Esophagus (tissue), 2 donors: Measurements from ENCODE around the gene IL1RAPL1. TPM values are rescaled to one million over a fixed set of nuclear protein-coding genes. Genes with fewer than 3 reads are reported as not detected.
"Not testable (repeated sequence)": the region's sequence is repeated elsewhere in the genome, so short reads cannot be mapped to it uniquely, and the experiment has no call there.

Experiments used
- H3K27ac ChIP-seq, 2 donors: one replicate each; pipeline ENCODE4 v1.5.1; 2013; ENCODE audit warnings: low read depth in 2 of 2, mild to moderate bottlenecking in 2 of 2, inconsistent platforms in 1 of 2, low read length in 1 of 2, moderate library complexity in 1 of 2
- H3K27me3 ChIP-seq, 2 donors: one replicate each; pipeline ENCODE4 v1.6.1; 2013; ENCODE audit warnings: low read length in 2 of 2, control low read depth in 1 of 2, mild to moderate bottlenecking in 1 of 2; ENCODE audit not compliant: insufficient read depth in 2 of 2, control insufficient read depth in 1 of 2
- H3K36me3 ChIP-seq, 2 donors: one replicate each; pipeline ENCODE4 v1.6.1; 2013; ENCODE audit warnings: low read length in 1 of 2; ENCODE audit not compliant: control insufficient read depth in 2 of 2, insufficient read depth in 2 of 2
- H3K4me1 ChIP-seq, 2 donors: one replicate each; pipeline ENCODE4 v1.6.1; 2013; ENCODE audit warnings: low read length in 1 of 2; ENCODE audit not compliant: control insufficient read depth in 2 of 2, insufficient read depth in 2 of 2
- H3K4me3 ChIP-seq, 2 donors: one replicate each; pipeline ENCODE4 v1.5.1; 2013; ENCODE audit warnings: low read length in 2 of 2, mild to moderate bottlenecking in 2 of 2, low read depth in 1 of 2, moderate library complexity in 1 of 2
- H3K9me3 ChIP-seq, 2 donors: one replicate each; pipeline ENCODE4 v1.6.1; 2013; ENCODE audit warnings: mild to moderate bottlenecking in 2 of 2, low read depth in 1 of 2, low read length in 1 of 2, moderate library complexity in 1 of 2; ENCODE audit not compliant: control insufficient read depth in 2 of 2, insufficient read depth in 1 of 2
- WGBS, 2 donors: extraction: QIAGEN DNeasy Blood & Tissue Kit; methylation state at CpG; one replicate each; pipeline ENCODE4 v1.1.7; 2013; 5-methylcytosine and 5-hydroxymethylcytosine counted together
- polyA plus RNA-seq, 2 donors: library from polyadenylated mRNA; stranded (reverse); fragments of 200-250 nt; gene quantifications; one replicate each; pipeline ENCODE4 v1.2.3, GENCODE V29; 2013
- donor health status: healthy with polysubstance abuse.
- donor health status: Bipolar disorder and iron deficiency.

Gene IL1RAPL1
- polyA plus RNA-seq, 2 donors: 0.02 to 0.04 TPM

- not testable (repeated sequence) for H3K9me3 ChIP-seq, H3K27me3 ChIP-seq, H3K36me3 ChIP-seq, H3K4me1 ChIP-seq, H3K4me3 ChIP-seq, H3K27ac ChIP-seq
- WGBS, 2 donors: 89 to 94% methylated on average over 5 of the region's 5 CpGs
Measured at GRCh38 chrX:28800671-28801070, 213.4 kb downstream of the IL1RAPL1 start.

DNA sequence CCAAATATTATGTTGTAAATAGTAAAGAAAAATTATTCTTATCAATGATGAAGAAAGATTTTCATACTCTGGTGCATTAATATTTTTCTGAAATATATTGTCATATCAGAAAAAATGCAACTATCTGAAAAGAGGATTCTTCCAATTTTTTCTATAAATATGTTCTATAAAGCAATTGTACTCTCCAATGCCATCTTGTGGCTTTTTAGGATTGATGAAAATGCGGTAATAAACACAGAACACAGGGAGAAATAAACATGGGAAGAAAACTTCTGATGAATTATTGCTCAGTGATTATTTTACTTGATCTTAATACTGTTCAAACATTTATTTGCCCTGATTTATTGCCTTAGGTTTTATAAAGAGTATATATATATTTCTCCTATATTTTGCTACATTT is 215.4 kb downstream of the IL1RAPL1 start:
- Histone ChIP-seq H3K27me3 (no peaks in the 10 kb centered on the region), H3K9me3 (no peaks in the 10 kb centered on the region), H3K4me3 (no peak overlapping the region), H3K4me1 (no peaks in the 10 kb centered on the region), H3K27ac (no peak overlapping the region), H3K36me3 (no peaks in the 10 kb centered on the region)
- WGBS, 2 donors: 58 to 72% methylated on average over 1 of the region's 1 CpG

DNA sequence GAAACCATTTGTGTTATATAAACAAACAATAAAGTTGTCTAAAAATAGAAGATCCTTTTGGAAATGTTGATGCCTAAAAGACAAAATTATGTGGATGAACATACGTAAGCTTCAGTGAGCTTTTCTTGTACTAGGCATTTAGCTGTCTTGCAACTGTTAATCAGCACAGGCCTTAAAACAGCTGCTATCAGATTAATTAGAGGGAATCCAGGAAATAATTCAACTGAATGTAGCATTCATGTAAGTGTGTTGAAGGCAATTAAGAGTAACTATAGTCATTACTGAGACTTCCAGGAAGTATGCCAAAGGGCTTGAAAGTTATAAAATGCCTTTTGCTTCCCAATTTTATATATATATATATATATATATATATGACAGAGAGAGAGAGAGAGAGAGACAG is 248.7 kb downstream of the IL1RAPL1 start:
- Histone ChIP-seq H3K36me3 (no peaks in the 10 kb centered on the region), H3K9me3 (no peaks in the 10 kb centered on the region), H3K27me3 (no peaks in the 10 kb centered on the region), H3K4me1 (no peaks in the 10 kb centered on the region), H3K27ac (no peak overlapping the region), H3K4me3 (no peak overlapping the region)
- WGBS, 2 donors: 61 to 65% methylated on average over 1 of the region's 1 CpG

DNA sequence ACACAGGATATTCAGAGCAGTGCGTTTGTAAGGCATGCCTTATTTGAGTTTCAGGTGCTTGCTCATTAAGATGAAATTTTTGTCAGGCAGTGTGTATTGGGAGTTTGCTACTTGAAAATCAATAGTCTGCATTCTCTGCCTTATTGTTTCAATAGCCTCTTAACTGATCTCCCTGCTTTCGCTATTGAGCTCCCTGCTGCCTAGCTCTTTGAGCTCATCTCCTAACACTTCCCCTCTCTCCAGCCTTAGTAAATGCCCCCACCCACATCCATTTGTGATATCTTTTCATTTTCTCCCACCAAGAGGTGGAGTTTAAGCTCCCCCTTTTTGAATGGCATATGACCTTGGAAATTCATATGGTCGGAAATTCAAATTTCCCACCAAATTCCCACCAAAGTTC is 256.6 kb downstream of the IL1RAPL1 start:
- 58 to 87% methylated on average over 3 of the region's 3 CpGs for WGBS, 2 donors
- no peaks in the 10 kb centered on the region for H3K27me3 ChIP-seq
- no peaks in the 10 kb centered on the region for H3K4me1 ChIP-seq
- no peak overlapping the region for H3K27ac ChIP-seq
- no peaks in the 10 kb centered on the region for H3K9me3 ChIP-seq
- H3K36me3 ChIP-seq: no peaks in the 10 kb centered on the region
- no peak overlapping the region for H3K4me3 ChIP-seq

DNA sequence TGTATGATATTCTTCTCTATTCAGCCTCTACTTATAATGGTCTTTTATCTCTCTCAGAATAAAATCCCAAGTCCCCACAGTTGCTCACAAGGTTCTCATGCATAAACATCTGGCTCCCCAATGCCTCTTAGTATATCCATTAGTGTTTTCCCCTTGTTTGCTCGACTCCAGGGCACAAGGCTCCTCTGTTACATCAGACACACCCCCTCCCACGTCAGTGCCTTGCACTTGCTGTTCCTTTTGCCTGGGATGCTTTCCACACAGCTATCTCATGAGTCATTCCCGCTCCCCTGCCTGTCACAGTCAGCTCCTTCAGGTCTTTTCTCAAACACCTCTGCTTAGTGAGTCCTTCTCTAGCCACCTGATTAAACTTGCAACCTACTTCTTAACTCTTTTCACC is 260.2 kb downstream of the IL1RAPL1 start:
- H3K27ac ChIP-seq: no peak overlapping the region
- no peaks in the 10 kb centered on the region for H3K36me3 ChIP-seq
- no peaks in the 10 kb centered on the region for H3K9me3 ChIP-seq
- H3K4me1 ChIP-seq: no peaks in the 10 kb centered on the region
- H3K27me3 ChIP-seq: no peaks in the 10 kb centered on the region
- no peak overlapping the region for H3K4me3 ChIP-seq
- whole genome bisulfite sequencing, 2 donors: 41 to 46% methylated on average over 3 of the region's 3 CpGs

GRCh38 chrX:28848707-28849106 is 261.5 kb downstream of the IL1RAPL1 start:
- no peaks in the 10 kb centered on the region for H3K27me3 ChIP-seq
- WGBS, 2 donors: 67 to 80% methylated on average over 3 of the region's 3 CpGs
- no peaks in the 10 kb centered on the region for H3K4me1 ChIP-seq
- H3K36me3 ChIP-seq: no peaks in the 10 kb centered on the region
- no peaks in the 10 kb centered on the region for H3K9me3 ChIP-seq
- H3K27ac ChIP-seq: no peak overlapping the region
- no peak overlapping the region for H3K4me3 ChIP-seq

DNA sequence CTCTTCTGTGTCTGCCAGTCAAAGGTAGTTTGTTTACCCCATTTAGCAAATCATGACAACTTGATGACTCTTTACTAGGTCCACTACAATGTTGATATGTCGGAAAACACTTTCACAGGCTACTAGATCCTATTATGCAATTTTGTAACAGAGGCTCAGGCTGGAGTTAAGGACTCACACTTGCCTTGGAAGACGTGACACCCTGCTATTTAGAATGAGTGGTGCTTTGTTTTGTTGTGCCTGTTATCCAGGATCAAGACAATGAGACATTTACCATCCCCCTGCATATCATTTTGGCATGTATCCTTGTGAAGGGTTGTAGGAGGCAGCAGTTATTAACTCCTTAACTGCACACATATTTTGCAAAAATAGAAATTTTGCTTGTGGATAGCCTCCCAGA is 263.7 kb downstream of the IL1RAPL1 start:
- H3K9me3 ChIP-seq: no peaks in the 10 kb centered on the region
- no peak overlapping the region for H3K27ac ChIP-seq
- H3K27me3 ChIP-seq: no peaks in the 10 kb centered on the region
- WGBS, 2 donors: 58 to 74% methylated on average over 2 of the region's 2 CpGs
- no peak overlapping the region for H3K4me3 ChIP-seq
- no peaks in the 10 kb centered on the region for H3K4me1 ChIP-seq
- H3K36me3 ChIP-seq: no peaks in the 10 kb centered on the region

DNA sequence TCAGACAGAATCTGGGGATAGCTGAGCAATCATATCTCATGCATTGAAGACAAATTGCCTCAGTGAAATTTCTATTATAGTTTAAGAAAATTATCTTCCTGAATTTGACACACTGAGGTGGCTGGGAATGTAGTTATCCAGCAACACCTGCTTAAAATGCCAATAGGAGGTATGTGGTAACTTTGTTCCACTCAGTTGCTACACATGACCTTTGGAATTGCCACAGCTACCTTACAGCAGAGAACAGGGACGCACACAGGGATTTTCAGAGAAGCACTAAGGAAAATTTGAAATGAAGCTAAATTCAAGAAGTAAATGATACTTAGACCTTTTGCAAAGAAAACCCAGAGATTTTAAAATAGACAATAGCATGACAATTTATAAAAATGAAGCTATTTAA is 264.6 kb downstream of the IL1RAPL1 start:
- Histone ChIP-seq H3K27me3 (no peaks in the 10 kb centered on the region), H3K27ac (no peak overlapping the region), H3K4me3 (no peak overlapping the region), H3K9me3 (no peaks in the 10 kb centered on the region), H3K4me1 (no peaks in the 10 kb centered on the region), H3K36me3 (no peaks in the 10 kb centered on the region)
- 76 to 94% methylated on average over 1 of the region's 1 CpG for WGBS, 2 donors

- no peak overlapping the region for H3K4me3 ChIP-seq
- H3K4me1 ChIP-seq: no peaks in the 10 kb centered on the region
- H3K27me3 ChIP-seq: no peaks in the 10 kb centered on the region
- 50 to 98% methylated on average over 1 of the region's 1 CpG for WGBS, 2 donors
- H3K27ac ChIP-seq: no peak overlapping the region
- no peaks in the 10 kb centered on the region for H3K36me3 ChIP-seq
- no peaks in the 10 kb centered on the region for H3K9me3 ChIP-seq
Measured at GRCh38 chrX:28854637-28855036, 267.4 kb downstream of the IL1RAPL1 start.

DNA sequence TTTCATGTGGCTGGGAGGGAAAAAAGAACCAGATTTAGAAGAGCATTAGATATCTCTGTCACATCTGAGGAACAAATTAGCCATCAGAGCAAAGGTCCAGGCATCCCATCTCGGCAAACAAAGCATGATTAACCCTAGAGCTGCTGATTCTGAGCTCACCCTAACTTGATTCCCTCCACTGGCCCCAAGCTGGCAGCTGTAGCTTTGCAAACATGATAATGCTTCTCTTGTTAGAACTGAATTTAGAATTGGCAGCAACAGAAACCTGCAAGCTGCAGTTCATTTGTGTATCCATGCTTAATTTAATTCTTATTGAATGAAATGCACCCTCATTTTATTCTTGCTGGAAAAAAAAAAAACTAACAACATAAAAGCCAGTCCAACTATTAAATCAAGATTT is 289.2 kb downstream of the IL1RAPL1 start:
- H3K27me3 ChIP-seq: no peaks in the 10 kb centered on the region
- H3K4me1 ChIP-seq: no peaks in the 10 kb centered on the region
- H3K9me3 ChIP-seq: no peaks in the 10 kb centered on the region
- 19 to 27% methylated on average over 1 of the region's 1 CpG for WGBS, 2 donors
- no peaks in the 10 kb centered on the region for H3K36me3 ChIP-seq
- H3K27ac ChIP-seq: no peak overlapping the region
- no peak overlapping the region for H3K4me3 ChIP-seq
